ENCODE data around the gene TMPRSS9. TPM values are rescaled to one million over a fixed set of nuclear protein-coding genes. Genes with fewer than 3 reads are reported as not detected.

Gene TMPRSS9
- total RNA-seq, 2 donors from 2014 or later, result not detected

DNA sequence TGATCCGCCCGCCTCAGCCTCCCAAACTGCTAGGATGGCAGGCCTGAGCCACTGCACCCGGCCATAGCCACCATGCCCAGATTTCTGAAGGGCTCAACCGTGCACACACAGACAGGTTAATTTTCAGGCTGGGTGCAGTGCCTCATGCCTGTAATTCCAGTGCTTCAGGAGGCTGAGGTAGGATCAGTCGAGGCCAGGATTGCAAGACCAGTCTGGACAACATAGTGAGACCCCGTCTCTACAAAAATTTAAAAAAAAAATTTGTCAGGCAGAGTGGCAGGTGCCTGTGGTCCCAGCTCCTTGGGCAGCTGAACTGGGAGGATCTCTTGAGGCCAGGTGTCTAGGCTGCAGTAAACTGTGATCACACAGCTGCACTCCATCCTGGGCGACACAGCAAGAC, 59.7 kb downstream of the TMPRSS9 start:
- Histone ChIP-seq H3K9me3 (no peaks in the 10 kb centered on the region), H3K4me1 (peaks cover 0 to 13% of the 10 kb centered on the region in 2 donors), H3K27ac (no peak overlapping the region), H3K4me3 (no peak overlapping the region), H3K36me3 (peaks cover 3% of the 10 kb centered on the region), H3K27me3 (no peaks in the 10 kb centered on the region)
- TF ChIP-seq, protein P1, sequence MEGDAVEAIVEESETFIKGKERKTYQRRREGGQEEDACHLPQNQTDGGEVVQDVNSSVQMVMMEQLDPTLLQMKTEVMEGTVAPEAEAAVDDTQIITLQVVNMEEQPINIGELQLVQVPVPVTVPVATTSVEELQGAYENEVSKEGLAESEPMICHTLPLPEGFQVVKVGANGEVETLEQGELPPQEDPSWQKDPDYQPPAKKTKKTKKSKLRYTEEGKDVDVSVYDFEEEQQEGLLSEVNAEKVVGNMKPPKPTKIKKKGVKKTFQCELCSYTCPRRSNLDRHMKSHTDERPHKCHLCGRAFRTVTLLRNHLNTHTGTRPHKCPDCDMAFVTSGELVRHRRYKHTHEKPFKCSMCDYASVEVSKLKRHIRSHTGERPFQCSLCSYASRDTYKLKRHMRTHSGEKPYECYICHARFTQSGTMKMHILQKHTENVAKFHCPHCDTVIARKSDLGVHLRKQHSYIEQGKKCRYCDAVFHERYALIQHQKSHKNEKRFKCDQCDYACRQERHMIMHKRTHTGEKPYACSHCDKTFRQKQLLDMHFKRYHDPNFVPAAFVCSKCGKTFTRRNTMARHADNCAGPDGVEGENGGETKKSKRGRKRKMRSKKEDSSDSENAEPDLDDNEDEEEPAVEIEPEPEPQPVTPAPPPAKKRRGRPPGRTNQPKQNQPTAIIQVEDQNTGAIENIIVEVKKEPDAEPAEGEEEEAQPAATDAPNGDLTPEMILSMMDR (IDR thresholded peaks at IDR 0.05), result no peak
- no peak for DNase-seq (ENCODE audit: low spot score)

DNA sequence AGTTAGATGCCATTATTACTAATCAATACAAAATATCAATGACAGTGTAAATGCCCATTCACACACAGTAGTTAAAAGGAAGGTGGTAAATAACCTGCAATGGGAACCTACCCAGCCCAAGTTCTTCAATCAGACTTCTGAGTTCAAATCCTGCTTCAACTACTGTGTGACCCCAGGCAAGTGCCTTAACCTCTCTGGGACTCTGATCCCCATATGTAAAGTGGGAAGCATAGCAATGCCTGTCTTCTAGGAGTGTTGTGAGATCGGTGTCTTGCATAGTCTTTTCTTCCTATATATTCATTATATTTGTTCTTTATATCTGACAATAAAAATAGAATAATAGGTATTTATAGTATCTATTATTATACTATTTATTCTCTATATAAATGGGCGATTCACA, 60.4 kb downstream of the TMPRSS9 start:
- peaks cover 3% of the 10 kb centered on the region for H3K36me3 ChIP-seq
- H3K4me3 ChIP-seq, result no peak overlapping the region
- TF ChIP-seq, protein P1 (IDR thresholded peaks at IDR 0.05), result no peak
- no peak overlapping the region for H3K27ac ChIP-seq
- peaks cover 0 to 20% of the 10 kb centered on the region in 2 donors for H3K4me1 ChIP-seq
- no peaks in the 10 kb centered on the region for H3K27me3 ChIP-seq
- DNase-seq (ENCODE audit: low spot score), result no peak
- H3K9me3 ChIP-seq, result no peaks in the 10 kb centered on the region

DNA sequence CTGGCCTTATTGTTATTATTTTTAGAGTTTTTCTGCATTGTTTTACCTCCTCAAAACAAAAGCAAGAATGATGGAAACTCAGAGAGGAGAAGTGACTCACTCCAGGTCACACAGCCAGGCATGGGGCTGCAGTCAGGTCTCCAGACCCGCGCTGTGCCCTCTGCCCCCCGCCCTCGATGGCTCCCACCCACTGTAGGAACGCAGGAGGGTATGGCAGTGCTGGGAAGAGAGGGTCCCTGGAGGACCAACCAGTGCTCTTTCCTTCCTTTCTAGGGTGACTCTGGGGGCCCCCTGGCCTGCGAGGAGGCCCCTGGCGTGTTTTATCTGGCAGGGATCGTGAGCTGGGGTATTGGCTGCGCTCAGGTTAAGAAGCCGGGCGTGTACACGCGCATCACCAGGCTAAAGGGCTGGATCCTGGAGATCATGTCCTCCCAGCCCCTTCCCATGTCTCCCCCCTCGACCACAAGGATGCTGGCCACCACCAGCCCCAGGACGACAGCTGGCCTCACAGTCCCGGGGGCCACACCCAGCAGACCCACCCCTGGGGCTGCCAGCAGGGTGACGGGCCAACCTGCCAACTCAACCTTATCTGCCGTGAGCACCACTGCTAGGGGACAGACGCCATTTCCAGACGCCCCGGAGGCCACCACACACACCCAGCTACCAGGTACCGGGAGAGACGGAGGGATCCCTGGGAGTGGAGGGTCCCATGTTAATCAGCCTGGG, 61.7 kb downstream of the TMPRSS9 start:
- no peak for DNase-seq (ENCODE audit: low spot score)
- Histone ChIP-seq H3K27ac (no peak overlapping the region), H3K27me3 (no peaks in the 10 kb centered on the region), H3K4me1 (peaks cover 0 to 33% of the 10 kb centered on the region in 2 donors), H3K9me3 (no peaks in the 10 kb centered on the region), H3K4me3 (no peak overlapping the region), H3K36me3 (peaks cover 9% of the 10 kb centered on the region)
- TF ChIP-seq, protein P1 (IDR thresholded peaks at IDR 0.05), result no peak

DNA sequence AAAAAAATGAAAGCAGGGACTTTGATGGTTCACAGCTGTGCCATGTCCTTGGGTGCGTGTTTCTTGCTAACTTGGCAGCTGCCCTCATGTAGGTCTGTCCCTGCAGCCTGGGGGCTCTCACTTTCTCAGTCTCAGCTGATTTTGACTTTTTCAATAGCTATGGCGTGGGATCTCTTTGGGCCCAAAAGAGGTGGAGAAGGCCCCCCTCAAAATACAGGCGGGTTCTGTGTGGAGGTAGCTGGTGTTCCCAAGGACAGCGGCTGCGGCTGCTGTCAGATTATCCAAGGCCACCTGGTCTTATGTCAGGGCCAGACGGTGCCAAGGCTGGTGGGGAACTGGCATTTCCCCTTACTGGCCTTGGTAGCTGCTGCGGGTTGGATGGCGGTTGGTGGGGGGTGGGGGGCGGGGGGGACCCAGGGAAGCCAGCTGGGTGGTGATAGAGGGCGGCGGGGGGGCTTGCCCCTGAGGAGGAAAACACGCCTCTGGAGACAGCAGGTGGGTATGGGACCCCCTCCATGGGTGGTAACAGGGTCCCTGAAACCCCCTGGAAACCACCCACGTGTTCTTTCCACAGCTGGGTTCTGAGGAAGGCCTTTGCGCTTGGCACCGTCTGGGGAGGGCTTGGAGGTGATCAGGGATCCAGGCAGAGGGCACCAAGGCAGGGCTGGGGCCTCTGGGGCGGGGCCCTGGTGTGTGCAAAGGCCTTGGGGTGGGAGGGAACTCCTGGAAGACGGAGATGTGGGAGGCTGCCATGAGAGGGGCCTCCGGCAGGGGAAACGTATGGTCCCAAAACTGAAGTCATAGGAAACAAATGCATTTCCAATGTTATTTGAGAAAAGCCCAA, 63.2 kb downstream of the TMPRSS9 start:
- peaks cover 5% of the 10 kb centered on the region for H3K36me3 ChIP-seq
- peaks cover 0 to 42% of the 10 kb centered on the region in 2 donors for H3K4me1 ChIP-seq
- no peak overlapping the region for H3K27ac ChIP-seq
- no peaks in the 10 kb centered on the region for H3K27me3 ChIP-seq
- no peaks in the 10 kb centered on the region for H3K9me3 ChIP-seq
- H3K4me3 ChIP-seq, result no peak overlapping the region
- TF ChIP-seq, protein P1 (IDR thresholded peaks at IDR 0.05), result no peak
- DNase-seq (ENCODE audit: low spot score), result no peak

DNA sequence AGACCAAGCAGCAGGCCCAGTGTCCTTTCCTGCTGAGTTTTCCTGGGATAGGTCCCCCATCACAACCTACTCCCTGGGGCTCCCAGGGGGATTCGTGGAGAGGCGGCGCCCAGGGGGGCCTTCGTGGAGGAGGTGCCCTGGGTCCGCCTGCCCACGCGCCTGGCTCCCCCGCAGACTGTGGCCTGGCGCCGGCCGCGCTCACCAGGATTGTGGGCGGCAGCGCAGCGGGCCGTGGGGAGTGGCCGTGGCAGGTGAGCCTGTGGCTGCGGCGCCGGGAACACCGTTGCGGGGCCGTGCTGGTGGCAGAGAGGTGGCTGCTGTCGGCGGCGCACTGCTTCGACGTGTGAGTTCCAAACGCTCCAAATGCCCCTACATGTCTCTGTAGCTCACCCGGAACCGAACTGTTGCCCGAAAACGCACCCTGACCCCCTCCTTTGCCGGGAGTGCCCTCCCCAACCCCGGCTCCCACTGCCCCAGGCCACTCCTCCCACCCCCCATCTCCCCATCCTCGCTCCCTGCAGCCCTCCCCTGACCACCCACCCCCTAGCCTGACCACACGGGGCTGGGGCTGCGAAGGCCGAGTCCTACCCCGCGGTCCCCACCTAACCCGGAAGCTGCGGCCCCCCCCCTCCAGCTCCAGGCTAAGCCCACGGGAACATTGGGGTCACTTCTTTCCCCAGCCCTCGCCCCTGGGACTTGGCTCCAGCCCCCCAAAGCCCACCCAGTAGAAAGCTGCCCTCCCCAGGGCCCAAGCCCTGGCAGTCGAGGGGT, 64.0 kb downstream of the TMPRSS9 start:
- H3K36me3 ChIP-seq, result peaks cover 5% of the 10 kb centered on the region
- TF ChIP-seq, protein P1 (IDR thresholded peaks at IDR 0.05), result no peak
- H3K4me3 ChIP-seq, result no peak overlapping the region
- peaks cover 0 to 48% of the 10 kb centered on the region in 2 donors for H3K4me1 ChIP-seq
- no peak overlapping the region for H3K27ac ChIP-seq
- no peaks in the 10 kb centered on the region for H3K27me3 ChIP-seq
- H3K9me3 ChIP-seq, result no peaks in the 10 kb centered on the region
- DNase-seq (ENCODE audit: low spot score), result no peak
